CD4-positive, alpha-beta T cell treated with Interleukin-15 for 1 hour (primary cell): ENCODE results near the gene CYB561A3.

Source experiments
- DNase-seq: peaks from one replicate; pipeline ENCODE4 v3.0.0-alpha.2; 2020

The CYB561A3 gene

GRCh38 chr11:61309739-61310138 is 51.9 kb downstream of the CYB561A3 start:
- no peak for DNase-seq

GRCh38 chr11:61309141-61309540 is 52.5 kb downstream of the CYB561A3 start:
- DNase-seq: no peak

GRCh38 chr11:61307354-61307753 is 54.3 kb downstream of the CYB561A3 start:
- no peak for DNase-seq

- DNase-seq: no peak
Observed at GRCh38 chr11:61306221-61306620, 55.5 kb downstream of the CYB561A3 start.

- no peak for DNase-seq
Observed at GRCh38 chr11:61305417-61305816, 56.3 kb downstream of the CYB561A3 start.

GRCh38 chr11:61303725-61304124 is 58.0 kb downstream of the CYB561A3 start:
- DNase-seq: no peak

GRCh38 chr11:61302550-61302949 is 59.1 kb downstream of the CYB561A3 start:
- no peak for DNase-seq
